Endodermal cell (in vitro differentiated cells): ENCODE results near the gene FAM3C. TPM values are rescaled to one million over a fixed set of nuclear protein-coding genes. Genes with fewer than 3 reads are reported as not detected.

ENCODE experiments used
- DNase-seq: peaks from one replicate; pipeline ENCODE4 v3.0.0-alpha.2; 2017
- H3K27ac ChIP-seq: 2 replicates; pipeline ENCODE4 v1.5.1; 2013; ENCODE audit warnings: mild to moderate bottlenecking, low read depth, low read length, moderate library complexity
- H3K27me3 ChIP-seq: 2 replicates; pipeline ENCODE4 v1.6.1; 2013; ENCODE audit warnings: mild to moderate bottlenecking, low read length, moderate library complexity; ENCODE audit not compliant: insufficient read depth, control insufficient read depth, poor library complexity, severe bottlenecking
- H3K36me3 ChIP-seq: 2 replicates; pipeline ENCODE4 v1.7.0; 2013; ENCODE audit warnings: mild to moderate bottlenecking, low read length, moderate library complexity; ENCODE audit not compliant: control insufficient read depth, insufficient read depth
- H3K4me1 ChIP-seq: one replicate; pipeline ENCODE4 v1.7.0; 2013; ENCODE audit warnings: low read length; ENCODE audit not compliant: control insufficient read depth, insufficient read depth
- H3K4me3 ChIP-seq: 2 replicates; pipeline ENCODE4 v1.5.1; 2013; ENCODE audit warnings: mild to moderate bottlenecking, low read length, moderate library complexity
- H3K9ac ChIP-seq: 2 replicates; pipeline ENCODE4 v1.6.1; 2013; ENCODE audit warnings: mild to moderate bottlenecking, low read length, moderate library complexity; ENCODE audit not compliant: poor library complexity, severe bottlenecking; ENCODE audit errors: extremely low read depth
- H3K9me3 ChIP-seq: 2 replicates; pipeline ENCODE4 v1.6.1; 2013; ENCODE audit warnings: mild to moderate bottlenecking, low read length, moderate library complexity; ENCODE audit not compliant: control insufficient read depth
- H3K27ac Mint-ChIP-seq: 2 replicates; pipeline ENCODE4 v1.8.0; 2020; ENCODE audit warnings: mixed read lengths
- H3K27me3 Mint-ChIP-seq: 2 replicates; pipeline ENCODE4 v1.8.0; 2021; ENCODE audit warnings: mild to moderate bottlenecking, mixed read lengths; ENCODE audit not compliant: insufficient read depth
- H3K36me3 Mint-ChIP-seq: 2 replicates; pipeline ENCODE4 v1.8.0; 2020; ENCODE audit warnings: low read depth, mixed read lengths
- H3K4me1 Mint-ChIP-seq: 2 replicates; pipeline ENCODE4 v1.8.0; 2020; ENCODE audit warnings: mixed read lengths
- H3K4me3 Mint-ChIP-seq: 2 replicates; pipeline ENCODE4 v1.8.0; 2020; ENCODE audit warnings: mild to moderate bottlenecking, moderate library complexity, mixed read lengths
- H3K9me3 Mint-ChIP-seq: 2 replicates; pipeline ENCODE4 v1.8.0; 2020; ENCODE audit warnings: mild to moderate bottlenecking, mixed read lengths
- WGBS, 2 experiments: methylation state at CpG; one replicate each; pipeline versions ENCODE4 v1.1.5 to v1.1.7; 2013; ENCODE audit warnings: missing lambda C conversion rate in 2 of 2, mixed read lengths in 1 of 2; ENCODE audit not compliant: insufficient coverage in 1 of 2, insufficient read length in 1 of 2; 5-methylcytosine and 5-hydroxymethylcytosine counted together
- total RNA-seq, 2 donors: library from RNA; stranded (reverse); fragmentation: NEBNext Ultra II Directional in 1 of 2; extraction: Animal tissue kit (Norgen Biotek cat#: 25700) in 1 of 2; gene quantifications; 2 replicates in 1 of 2; 3 replicates in 1 of 2; pipeline ENCODE4 v1.2.1, GENCODE V29; 2021
- TF ChIP-seq, protein P1 (sequence below): fragments of 200-600 bp; sonication (generic); conservative IDR thresholded peaks from 2 replicates; pipeline ENCODE4 v1.5.0; 2021; ENCODE audit warnings: antibody characterized with exemption, mild to moderate bottlenecking

Gene FAM3C
- total RNA-seq, 2 donors from 2014 or later: 61.3 to 61.5 TPM

- H3K9ac ChIP-seq: no peak overlapping the region
- TF ChIP-seq, protein P1, sequence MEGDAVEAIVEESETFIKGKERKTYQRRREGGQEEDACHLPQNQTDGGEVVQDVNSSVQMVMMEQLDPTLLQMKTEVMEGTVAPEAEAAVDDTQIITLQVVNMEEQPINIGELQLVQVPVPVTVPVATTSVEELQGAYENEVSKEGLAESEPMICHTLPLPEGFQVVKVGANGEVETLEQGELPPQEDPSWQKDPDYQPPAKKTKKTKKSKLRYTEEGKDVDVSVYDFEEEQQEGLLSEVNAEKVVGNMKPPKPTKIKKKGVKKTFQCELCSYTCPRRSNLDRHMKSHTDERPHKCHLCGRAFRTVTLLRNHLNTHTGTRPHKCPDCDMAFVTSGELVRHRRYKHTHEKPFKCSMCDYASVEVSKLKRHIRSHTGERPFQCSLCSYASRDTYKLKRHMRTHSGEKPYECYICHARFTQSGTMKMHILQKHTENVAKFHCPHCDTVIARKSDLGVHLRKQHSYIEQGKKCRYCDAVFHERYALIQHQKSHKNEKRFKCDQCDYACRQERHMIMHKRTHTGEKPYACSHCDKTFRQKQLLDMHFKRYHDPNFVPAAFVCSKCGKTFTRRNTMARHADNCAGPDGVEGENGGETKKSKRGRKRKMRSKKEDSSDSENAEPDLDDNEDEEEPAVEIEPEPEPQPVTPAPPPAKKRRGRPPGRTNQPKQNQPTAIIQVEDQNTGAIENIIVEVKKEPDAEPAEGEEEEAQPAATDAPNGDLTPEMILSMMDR: no peak
- no peak overlapping the region for H3K4me3 ChIP-seq
- 98 to 100% methylated on average over 1 to 2 of the region's 2 CpGs for WGBS, 2 experiments
- no peaks in the 10 kb centered on the region for H3K4me1 ChIP-seq
- H3K9me3 Mint-ChIP-seq: no peaks in the 10 kb centered on the region
- H3K27ac ChIP-seq: no peak overlapping the region
- H3K36me3 ChIP-seq: peaks cover 69% of the 10 kb centered on the region
- peaks cover 7% of the 10 kb centered on the region for H3K4me1 Mint-ChIP-seq
- no peaks in the 10 kb centered on the region for H3K9me3 ChIP-seq
- no peaks in the 10 kb centered on the region for H3K27me3 ChIP-seq
- DNase-seq: no peak
- H3K27ac Mint-ChIP-seq: no peak overlapping the region
- no peaks in the 10 kb centered on the region for H3K27me3 Mint-ChIP-seq
- peaks cover 55% of the 10 kb centered on the region for H3K36me3 Mint-ChIP-seq
- H3K4me3 Mint-ChIP-seq: no peak overlapping the region
Measured at GRCh38 chr7:121371883-121372282, 24.2 kb downstream of the FAM3C start.

- Mint-ChIP-seq H3K27ac (peak overlapping the region; percentile 37), H3K27me3 (no peaks in the 10 kb centered on the region), H3K36me3 (peaks cover 54% of the 10 kb centered on the region), H3K9me3 (no peaks in the 10 kb centered on the region), H3K4me3 (no peak overlapping the region), H3K4me1 (peaks cover 7% of the 10 kb centered on the region)
- TF ChIP-seq, protein P1: no peak
- Histone ChIP-seq H3K27me3 (no peaks in the 10 kb centered on the region), H3K27ac (no peak overlapping the region), H3K36me3 (peaks cover 68% of the 10 kb centered on the region), H3K9me3 (no peaks in the 10 kb centered on the region), H3K4me1 (no peaks in the 10 kb centered on the region), H3K9ac (no peak overlapping the region), H3K4me3 (no peak overlapping the region)
- 92% methylated on average over 1 of the region's 1 CpG; no CpG with 5 or more reads in 1 of the 2 experiments for WGBS, 2 experiments
- DNase-seq: no peak
Measured at GRCh38 chr7:121371367-121371766, 24.7 kb downstream of the FAM3C start.

DNA sequence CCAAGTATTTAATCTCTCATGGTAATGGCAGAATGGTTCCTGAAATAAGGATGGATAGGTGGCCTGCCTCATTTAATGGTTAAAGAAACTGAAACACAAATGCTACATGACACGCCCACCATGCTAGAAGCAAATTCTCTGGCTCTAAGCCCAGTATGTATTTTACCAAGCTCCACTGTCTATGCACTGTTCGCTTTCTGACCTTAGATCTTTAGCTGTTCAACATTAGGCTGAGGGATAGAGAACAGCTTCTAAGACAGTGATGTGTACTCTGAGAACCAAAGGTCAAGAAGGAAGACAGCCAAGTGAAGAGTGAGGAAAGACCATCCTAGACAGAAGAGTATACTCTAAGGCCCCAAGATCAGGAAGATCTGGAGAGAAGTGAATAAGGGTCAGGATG, 26.6 kb downstream of the FAM3C start:
- H3K4me1 ChIP-seq: peaks cover 2% of the 10 kb centered on the region
- no peaks in the 10 kb centered on the region for H3K9me3 ChIP-seq
- H3K36me3 ChIP-seq: peaks cover 62% of the 10 kb centered on the region
- no peak overlapping the region for H3K9ac ChIP-seq
- WGBS, 2 experiments: 90% methylated on average over 2 of the region's 2 CpGs; no CpG with 5 or more reads in 1 of the 2 experiments
- H3K36me3 Mint-ChIP-seq: peaks cover 49% of the 10 kb centered on the region
- TF ChIP-seq, protein P1: no peak
- no peaks in the 10 kb centered on the region for H3K27me3 Mint-ChIP-seq
- peaks cover 11% of the 10 kb centered on the region for H3K4me1 Mint-ChIP-seq
- no peak for DNase-seq
- H3K4me3 ChIP-seq: no peak overlapping the region
- no peaks in the 10 kb centered on the region for H3K9me3 Mint-ChIP-seq
- no peak overlapping the region for H3K27ac Mint-ChIP-seq
- H3K27me3 ChIP-seq: no peaks in the 10 kb centered on the region
- H3K27ac ChIP-seq: no peak overlapping the region
- H3K4me3 Mint-ChIP-seq: no peak overlapping the region
